Activated T-helper 1 cell treated with anti-CD3 and anti-CD28 coated beads, Interleukin-2, amount 50 U/mL, for 16 hours (primary cell): ENCODE data around the gene LNP1.
"Not testable (repeated sequence)": the region's sequence is repeated elsewhere in the genome, so short reads cannot be mapped to it uniquely, and the experiment has no call there.

Source experiments
- DNase-seq, 2 donors: peaks; one replicate each; pipeline ENCODE4 v3.0.0-alpha.2; 2020; ENCODE audit warnings: low read depth in 1 of 2, low spot score in 1 of 2

Gene LNP1

GRCh38 chr3:100427699-100428098 is 26.4 kb downstream of the LNP1 start:
- no peak for DNase-seq

DNA sequence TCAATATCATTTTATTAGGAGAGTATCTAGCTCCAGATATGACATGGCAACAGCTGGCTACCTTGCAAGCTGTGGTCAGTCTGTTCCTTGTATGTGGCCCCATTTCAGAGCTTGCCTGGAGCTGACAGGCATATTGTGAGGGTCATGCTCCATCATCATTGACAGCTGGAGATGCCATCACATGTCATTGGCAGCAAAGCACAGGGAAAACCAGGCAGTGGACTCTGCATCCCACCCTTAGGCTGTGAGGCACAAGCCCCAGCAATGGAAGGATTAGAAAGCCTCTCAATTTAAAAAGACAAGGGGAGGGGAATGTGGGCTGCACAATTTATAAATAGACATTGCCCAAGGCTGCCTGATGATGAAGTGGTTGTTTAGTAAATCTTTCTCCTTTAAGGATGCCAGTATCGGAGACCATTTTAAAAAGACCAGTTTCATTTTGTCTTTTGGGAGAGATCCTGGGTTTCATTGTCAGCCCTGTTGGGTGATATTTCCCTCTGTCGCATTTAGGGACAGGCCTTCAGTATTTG is 27.9 kb downstream of the LNP1 start:
- DNase-seq, result no peak

GRCh38 chr3:100436951-100437350 is 35.6 kb downstream of the LNP1 start:
- no peak for DNase-seq

DNA sequence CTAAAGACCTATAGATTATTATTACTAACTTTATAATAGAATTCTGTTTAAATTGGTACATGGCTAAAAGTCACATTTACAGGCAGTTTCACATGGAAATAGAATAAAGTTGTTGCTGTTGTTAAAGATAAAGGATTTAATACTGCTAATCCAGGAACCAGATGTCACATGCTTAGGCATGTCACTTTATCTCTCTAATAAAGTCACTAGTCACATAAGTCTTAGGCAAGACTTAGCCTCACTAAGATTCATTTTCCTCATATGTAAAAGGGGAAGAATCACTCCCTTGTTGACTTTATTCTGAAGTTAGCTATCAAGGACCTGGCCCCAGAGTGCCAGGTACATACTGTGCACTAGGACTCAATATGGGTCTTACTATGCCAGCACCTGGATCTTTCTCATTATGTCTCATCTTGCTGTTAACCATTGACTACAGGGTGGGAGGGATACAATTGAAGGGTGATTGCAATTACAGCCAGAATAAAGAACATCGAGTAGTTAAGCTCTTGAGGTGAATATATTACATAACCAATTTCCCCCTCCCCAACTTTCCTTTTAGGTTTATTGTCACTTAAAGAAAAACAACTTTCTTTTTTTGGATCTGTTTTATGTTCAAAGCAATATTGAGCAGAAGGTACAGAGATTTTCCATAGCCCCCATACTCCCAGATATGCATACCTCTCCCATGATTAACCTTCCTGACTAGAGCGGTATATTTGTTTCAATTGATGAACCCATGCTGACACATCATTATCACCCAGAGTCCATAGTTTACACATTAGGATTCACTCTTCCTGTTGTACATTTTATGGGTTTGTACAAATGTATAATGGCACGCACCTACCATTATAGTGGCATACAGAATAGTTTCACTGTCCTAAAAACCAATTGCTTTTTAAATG is 36.6 kb downstream of the LNP1 start:
- DNase-seq, result no peak

DNA sequence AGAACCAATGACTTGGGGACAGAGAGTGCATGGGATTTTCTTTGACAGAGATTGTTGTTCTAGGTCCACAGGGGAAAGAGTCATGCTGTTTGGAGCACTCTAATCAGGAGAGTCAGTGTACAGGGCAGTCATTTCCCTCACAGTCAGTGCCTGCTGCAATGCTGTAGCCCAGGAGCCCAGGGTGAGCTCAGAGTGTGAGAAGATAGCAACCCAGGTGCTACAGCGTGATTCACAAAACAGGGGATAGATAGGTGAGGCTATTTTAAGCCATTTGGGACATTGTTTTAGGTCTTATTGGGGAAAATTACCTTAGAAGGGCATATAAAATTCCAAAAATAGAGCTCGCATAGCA is 37.3 kb downstream of the LNP1 start:
- no peak for DNase-seq

GRCh38 chr3:100440895-100441294 is 39.6 kb downstream of the LNP1 start:
- no peak for DNase-seq

DNA sequence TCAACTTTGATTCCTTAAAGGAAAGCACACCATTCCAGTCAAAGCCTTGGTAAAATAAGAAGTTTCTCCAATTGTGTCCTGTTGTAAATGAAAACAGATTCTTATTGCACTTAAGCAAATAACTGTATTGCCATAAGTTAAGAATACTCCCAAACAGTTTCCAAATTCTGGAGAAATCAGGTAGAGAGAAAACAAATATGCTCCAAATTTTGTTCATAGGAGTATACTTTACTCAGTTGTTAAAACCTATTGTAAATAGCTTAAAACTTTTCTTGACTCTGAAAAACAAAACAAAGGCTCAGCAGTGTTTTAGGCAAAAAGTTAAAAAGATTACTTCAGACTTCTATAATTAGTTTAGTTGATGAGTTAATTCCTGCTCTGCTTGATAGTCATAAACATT is 42.4 kb downstream of the LNP1 start:
- no peak for DNase-seq

DNA sequence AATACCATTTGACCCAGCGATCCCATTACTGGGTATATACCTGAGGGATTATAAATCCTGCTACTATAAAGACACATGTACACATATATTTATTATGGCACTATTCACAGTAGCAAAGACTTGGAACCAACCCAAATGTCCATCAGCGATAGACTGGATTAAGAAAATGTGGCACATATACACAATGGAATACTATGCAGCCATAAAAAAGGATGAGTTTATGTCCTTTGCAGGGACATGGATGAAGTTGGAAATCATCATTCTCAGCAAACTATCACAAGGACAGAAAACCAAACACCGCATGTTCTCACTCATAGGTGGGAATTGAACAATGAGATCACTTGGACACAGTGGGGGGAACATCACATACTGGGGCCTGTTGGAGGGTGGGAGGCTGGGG is 45.7 kb downstream of the LNP1 start:
- not testable (repeated sequence) for DNase-seq

DNA sequence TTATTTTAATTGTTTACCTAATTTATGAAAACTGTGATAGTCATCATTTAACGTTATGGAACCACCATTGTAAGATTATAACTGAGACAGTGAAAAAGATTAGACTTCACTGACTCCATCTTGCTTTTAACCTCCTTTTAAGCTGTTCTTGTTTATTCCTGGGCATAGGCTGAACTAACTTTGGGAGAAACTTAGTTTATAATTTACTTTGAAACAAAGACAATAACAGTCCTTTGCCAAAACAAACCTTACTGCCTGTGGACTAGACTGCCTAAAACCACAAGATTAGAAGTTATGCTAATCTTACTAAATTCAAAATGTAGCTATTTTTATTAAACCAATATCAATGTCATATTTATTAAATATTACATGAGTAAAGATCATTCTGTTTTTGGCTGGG is 46.7 kb downstream of the LNP1 start:
- no peak for DNase-seq

DNA sequence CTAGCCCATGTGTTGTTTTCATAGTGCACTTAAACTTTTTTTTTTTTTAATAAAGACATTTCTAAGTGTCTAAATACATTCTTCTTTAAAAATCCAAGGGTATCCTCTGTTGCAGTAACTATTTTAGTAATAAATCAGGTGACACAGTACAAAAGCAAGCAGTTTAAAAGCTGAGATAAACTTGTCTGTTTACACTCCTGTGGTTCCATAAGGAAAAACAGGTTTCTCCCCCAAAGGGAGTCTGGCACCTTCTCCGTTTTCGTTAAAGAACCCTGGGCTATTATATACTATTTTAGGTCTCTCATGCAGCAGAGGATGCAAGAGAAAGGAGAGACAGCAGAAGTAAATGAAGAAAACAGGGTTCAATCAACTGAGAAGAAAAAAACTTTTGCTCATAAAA is 47.9 kb downstream of the LNP1 start:
- no peak for DNase-seq

GRCh38 chr3:100454677-100455076 is 53.3 kb downstream of the LNP1 start:
- DNase-seq, result no peak

DNA sequence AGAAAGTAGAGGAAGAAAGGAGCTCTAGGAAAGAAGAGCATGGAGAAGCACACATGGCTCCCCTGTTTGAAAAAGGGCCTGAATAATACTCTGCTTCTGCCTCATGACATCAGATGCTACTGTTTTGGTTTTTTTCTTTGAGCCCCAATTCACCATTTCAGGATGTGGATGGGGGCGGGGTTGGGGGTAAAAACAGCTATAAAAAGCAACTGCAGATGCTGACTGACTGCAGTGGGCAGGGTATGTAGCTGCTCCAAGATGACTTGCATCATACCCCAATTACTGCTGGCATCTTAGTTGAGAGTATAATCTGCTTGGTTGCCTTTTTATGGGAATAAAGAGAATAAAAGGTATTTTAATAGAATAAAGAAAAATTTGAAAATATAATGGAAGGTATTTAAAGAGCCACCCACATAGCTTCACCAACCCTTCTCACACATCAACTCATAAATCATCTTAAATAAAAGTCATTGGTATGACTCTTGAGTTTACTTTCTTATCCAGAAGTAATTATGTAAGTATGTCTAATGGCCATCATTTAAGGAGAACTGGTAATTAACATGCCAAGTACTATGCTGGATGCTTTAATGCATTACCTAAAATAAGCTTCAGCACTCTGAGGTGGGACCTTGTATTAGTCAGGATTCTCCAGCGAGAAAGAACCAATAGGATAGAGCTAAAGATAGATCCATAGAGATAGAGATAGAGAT is 54.7 kb downstream of the LNP1 start:
- DNase-seq, result no peak

GRCh38 chr3:100456745-100457144 is 55.4 kb downstream of the LNP1 start:
- DNase-seq, result no peak

GRCh38 chr3:100457811-100458210 is 56.5 kb downstream of the LNP1 start:
- DNase-seq, result no peak

- no peak for DNase-seq
Observed at GRCh38 chr3:100458814-100459213, 57.5 kb downstream of the LNP1 start.

DNA sequence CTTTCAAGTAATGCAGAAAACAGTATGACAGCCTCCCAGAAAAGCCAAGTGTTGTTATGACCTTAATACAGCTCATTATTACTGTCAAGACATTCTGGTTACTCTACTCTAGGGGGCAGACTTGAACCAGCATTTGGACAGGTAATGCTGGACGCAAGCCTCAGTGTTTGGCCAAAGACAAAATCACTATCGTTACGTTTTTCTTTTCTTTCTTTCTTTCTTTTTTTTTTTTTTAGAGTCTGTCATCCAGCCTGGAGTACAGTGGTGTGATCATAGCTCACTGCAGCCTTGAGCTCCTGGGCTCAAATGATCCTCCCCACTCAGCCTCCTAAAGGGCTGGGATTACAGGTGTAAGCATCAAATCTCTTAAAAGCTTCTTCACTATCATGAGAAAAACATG is 61.7 kb downstream of the LNP1 start:
- DNase-seq, result no peak

DNA sequence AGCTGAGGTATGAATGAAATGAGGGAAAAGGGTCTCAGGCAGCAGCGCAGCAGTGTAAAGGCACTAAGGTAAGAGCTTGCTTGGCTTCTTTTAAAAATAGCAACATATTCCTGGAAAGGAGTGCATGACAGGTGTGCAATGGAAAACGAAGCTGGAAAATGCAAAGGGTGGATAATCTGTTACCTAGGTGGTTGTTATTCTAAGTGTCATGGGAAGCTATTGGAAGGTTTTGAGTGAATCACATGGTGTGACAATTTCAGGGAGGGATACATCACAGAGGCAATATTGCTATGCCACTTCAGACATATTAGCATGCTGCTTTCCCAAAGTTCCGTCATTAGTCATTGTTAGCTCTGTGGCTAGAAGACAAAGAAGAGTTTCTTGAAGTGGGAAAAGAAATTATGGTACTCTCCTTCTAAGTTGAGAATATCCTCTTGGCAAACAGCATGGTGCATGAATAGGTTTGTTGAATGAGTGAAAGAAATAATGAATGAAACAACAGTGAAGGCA is 62.4 kb downstream of the LNP1 start:
- DNase-seq, result no peak

- no peak for DNase-seq
Observed at GRCh38 chr3:100465892-100466777, 64.8 kb downstream of the LNP1 start.

DNA sequence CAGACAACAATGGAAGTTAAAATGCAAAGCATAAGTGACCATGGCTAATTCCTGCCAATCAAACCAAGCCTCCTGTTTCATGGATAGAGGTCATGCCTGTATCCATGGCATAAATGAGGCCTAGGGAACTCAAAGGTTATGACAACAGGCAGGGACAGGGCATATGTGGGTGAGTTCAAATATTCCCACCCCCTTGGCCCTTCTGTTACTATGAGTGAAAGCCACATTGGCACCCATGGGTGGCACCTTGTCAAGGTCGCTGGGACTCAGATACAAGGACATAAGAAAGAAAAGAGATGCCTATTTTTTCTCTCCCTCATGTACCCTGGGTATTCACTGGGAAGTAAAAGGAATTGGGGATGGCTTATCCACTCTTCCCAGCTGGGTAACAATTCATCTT is 65.8 kb downstream of the LNP1 start:
- no peak for DNase-seq

DNA sequence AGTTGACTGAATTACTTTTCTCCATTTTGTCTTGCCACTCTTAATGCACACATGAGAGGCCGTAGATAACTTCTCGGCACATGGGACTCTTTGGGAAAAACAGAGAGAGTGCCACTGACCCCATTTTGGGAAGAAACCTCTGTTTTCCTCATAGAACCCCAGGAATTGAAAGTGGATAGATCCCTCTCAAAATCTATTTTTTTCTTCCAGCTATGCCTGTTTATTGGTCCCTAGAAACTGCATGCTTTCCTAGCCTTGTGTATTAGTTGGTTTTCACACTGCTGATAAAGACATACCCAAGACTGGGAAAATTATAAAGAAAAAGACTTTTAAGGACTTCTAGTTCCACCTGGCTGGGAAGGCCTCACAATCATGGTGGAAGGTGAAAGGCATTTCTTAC is 67.3 kb downstream of the LNP1 start:
- no peak for DNase-seq

GRCh38 chr3:100470951-100471350 is 69.6 kb downstream of the LNP1 start:
- no peak for DNase-seq
